Measurements from ENCODE around the gene CADPS.

The CADPS gene

GRCh38 chr3:62556121-62556815, 318.9 kb downstream of the CADPS start:
- no peak for DNase-seq (ENCODE audit: low read depth)

DNA sequence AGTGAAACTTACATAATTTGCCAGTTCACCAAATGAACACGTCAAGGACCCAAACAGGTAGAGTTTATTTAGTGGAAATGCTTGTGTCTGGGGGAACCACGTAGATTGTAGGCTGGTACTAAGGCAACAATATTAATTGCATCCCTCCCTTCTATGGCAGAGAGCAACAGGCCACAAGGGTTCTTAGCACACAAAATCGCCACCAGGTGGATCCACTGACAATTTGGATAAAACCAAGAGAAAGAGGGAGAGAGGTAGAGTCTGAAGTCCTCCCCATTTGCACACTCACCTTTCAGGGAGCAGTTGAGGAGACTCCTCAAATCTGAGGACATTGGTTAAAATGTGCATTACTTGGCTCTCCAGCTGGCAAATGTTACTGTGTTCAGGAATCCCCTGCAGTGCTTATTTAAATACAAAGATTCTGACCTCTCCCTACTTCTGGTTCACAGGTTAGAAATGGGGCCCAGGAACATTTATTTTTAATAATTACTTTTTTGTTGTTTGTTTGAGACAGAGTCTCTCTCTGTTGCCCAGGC, 320.9 kb downstream of the CADPS start:
- DNase-seq (ENCODE audit: low read depth) = no peak

DNA sequence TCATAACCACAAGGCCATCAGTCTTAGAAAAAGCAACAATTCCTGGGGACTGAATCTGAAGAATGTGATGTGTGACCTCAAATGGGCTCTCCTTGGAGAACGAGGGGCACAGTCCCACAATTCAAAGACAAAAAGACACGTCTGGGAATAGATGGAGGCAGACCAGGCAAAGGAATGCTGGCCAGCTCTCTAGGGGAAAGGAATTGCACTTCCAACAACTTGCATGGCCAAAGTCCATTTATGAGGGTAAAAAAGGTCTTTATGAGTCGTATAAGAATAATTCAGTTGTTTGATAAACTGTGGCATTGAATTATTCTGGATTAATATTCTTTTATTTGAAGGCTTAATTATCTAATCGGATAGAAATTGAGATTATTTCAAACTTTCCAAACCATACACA, 321.4 kb downstream of the CADPS start:
- no peak for DNase-seq (ENCODE audit: low read depth)

GRCh38 chr3:62551556-62551955, 323.7 kb downstream of the CADPS start:
- no peak for DNase-seq (ENCODE audit: low read depth)

DNA sequence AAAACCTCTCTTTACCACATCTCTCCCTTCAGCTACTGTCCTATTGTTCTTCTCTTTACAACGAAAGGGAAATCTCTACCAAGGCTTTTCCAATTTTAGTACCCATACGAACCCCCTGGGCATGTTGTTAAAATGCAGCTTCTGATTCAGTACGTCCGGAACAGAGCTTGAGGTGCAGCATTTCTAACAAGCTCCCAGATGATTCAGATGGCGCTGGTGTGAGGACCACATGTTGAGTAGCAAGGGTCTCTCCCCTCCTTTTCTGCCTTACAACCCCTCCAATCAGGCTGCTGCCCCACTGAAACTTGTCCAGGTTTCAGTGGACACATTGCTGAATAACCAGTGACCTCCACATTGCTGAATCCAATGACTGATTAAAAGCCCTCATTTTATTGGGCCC, 324.8 kb downstream of the CADPS start:
- DNase-seq (ENCODE audit: low read depth) = no peak

DNA sequence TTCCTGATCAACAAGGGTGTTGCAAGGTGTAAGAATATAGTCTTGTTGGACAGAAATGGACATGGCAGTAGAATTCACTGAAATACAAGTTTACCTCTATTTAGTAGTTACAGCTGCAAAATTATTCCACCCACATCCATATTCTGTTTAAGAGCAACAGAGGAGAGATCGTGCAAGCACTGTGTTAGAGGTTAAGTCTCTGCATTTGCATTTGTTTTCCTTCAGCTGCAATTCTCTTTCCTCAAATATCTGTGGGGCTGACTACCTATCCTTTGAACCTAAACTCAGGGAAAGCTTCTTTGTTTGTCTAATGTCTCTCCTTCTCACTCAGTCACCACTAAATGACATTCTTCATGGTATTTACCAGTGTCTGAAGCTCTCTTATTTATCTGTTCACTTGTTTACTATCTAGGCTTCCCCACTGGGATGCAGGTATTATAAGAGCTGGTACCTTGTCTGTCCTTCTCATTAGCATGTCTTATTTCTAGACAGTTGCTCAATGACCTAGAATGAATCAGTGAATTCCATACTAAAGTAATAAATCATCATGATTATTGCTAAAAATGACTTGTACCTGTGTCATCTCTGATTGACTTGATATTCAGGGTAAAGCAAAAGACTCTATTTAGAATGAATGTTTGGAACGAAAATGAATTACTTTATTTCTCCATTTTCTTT, 326.5 kb downstream of the CADPS start:
- DNase-seq (ENCODE audit: low read depth) = no peak

DNA sequence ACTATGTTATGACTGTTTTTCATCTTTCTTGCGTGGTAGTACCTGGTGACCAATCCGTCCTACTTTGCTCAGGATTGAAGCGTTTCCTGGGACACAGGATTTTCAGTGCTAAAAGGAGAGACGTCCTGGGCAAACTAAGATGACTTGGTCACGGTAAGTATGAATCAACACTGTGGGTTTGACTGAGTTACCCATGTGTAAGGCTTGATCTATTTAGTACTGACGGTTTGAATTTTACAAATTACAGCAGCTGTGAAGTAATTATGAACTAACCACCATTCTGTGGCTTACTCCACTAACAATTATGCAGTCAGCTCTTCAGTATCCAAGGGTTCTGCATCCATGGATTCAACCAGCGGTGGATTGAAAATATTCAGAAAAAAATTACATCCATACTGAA, 328.9 kb downstream of the CADPS start:
- DNase-seq (ENCODE audit: low read depth) = no peak

- DNase-seq (ENCODE audit: low read depth) = no peak
These were observed 333.0 kb downstream of the CADPS start for GRCh38 chr3:62542185-62542584.

- DNase-seq (ENCODE audit: low read depth) = no peak
These were observed 335.5 kb downstream of the CADPS start for GRCh38 chr3:62539762-62540161.

DNA sequence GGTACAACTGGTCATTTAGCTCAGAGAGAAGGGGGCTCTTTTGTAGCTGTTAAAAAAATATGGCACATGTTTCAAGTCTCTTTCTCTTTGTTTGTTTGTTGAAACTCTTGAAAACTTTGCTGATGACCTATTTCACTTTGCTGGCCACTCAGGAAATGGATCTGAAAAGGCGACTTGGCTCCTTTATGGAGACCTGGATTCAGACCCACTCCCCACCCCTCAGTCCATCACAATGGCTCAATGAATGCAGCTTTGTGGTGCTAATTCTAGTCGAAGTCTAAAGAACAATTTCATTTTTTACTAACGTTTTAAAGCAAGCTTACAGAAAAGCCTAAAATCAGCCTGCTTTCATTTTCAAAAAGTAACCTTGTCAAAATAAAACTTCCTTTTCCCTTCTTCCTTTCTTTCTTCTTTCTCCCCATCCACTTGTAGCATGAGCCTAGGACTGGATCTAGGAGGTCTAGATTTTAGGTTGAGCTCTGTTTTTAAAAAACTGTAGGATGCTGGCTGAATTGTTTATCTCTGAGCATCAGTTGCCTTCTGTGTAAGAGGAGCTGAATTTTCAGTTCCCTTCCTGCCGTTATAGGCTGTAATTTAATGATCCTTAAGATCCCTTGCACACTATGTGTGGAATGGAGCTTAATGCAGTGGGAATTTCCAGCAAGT, 336.4 kb downstream of the CADPS start:
- DNase-seq (ENCODE audit: low read depth) = no peak

DNA sequence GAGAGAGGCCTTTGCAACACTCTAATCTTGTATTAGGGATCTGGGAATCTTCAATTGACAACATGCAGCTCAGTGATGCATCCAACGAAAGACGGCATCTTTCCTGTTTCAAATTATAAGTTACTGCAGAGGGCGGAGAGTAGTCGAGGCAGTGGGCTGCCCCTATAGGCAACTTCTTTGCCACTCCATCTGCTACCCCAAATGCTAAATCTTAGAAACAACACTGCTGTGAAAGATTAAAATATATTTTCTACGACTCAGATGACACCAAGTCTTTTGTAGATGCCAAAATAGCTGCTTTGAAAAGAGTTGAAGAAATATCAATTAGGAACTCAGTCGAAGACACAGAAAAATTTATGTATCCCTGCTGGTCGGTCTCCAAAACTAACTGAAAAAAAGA, 340.9 kb downstream of the CADPS start:
- no peak for DNase-seq (ENCODE audit: low read depth)

- no peak for DNase-seq (ENCODE audit: low read depth)
These were observed 342.4 kb downstream of the CADPS start for GRCh38 chr3:62532796-62533195.

GRCh38 chr3:62531981-62532380, 343.2 kb downstream of the CADPS start:
- DNase-seq (ENCODE audit: low read depth) = no peak

DNA sequence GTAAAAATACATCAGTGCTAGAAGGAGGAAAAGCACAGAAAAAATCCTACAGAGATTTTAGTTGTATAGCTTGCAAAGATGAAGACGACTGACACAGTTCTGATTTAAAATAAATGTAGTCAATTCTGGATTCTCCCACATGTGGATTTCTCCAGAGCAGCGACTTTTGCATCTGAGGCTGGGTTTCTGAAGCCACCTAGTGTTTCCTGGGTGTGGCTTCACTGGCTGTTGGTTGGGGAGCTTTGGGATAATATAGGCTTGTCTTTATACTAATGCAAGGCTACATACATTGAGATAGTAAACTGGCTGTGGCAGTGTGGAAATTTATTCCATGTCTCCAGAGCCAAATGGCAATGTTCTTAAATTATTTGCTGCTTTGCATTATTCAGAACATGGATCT, 343.7 kb downstream of the CADPS start:
- no peak for DNase-seq (ENCODE audit: low read depth)

DNA sequence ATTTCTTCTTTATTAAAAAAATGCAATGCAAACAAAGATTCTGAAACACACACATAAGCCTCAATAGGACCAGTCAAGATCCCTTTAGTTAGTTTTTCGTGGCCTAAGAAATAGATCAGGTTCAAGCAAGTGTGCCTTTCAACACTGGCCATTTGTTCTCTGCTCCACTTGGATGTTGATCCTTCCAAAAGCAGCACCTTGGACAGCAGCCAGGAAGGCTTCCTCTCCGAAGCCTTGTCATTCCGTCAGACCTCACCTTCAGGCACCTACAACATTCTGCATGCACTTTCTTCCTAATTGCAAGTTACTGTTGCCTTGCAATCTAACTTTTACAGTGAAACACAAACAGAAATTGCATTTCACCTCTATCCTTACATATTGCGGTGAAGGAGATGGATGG, 346.0 kb downstream of the CADPS start:
- DNase-seq (ENCODE audit: low read depth) = no peak

- no peak for DNase-seq (ENCODE audit: low read depth)
These were observed 347.7 kb downstream of the CADPS start for GRCh38 chr3:62527474-62527873.

DNA sequence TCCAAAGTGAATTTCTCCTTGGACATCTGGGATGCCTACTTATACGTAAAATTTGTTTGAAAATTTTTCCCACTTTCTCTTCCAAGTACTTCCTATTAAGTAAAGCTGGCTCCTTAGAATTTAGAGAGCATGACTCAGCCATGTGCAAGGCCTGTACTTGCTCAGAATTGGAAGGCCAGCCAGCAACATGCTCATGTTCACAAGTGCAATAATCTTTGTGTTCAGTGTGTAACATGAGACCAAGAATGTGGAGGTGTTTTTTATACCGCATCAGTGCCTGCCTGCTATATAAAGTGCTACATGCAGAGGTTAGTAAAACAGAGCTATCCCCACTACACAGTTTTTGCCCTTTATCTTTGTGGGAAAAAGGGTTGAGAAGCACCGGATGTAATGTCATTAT, 349.9 kb downstream of the CADPS start:
- no peak for DNase-seq (ENCODE audit: low read depth)

GRCh38 chr3:62523672-62524071, 351.5 kb downstream of the CADPS start:
- DNase-seq (ENCODE audit: low read depth) = no peak

GRCh38 chr3:62521464-62522105, 353.6 kb downstream of the CADPS start:
- DNase-seq (ENCODE audit: low read depth) = no peak

- no peak for DNase-seq (ENCODE audit: low read depth)
These were observed 371.7 kb downstream of the CADPS start for GRCh38 chr3:62503516-62503915.

- DNase-seq (ENCODE audit: low read depth) = no peak
These were observed 372.6 kb downstream of the CADPS start for GRCh38 chr3:62502315-62503300.
